CD14-positive monocyte (primary cell): ENCODE results near the gene MCM3AP. TPM values are rescaled to one million over a fixed set of nuclear protein-coding genes. Genes with fewer than 3 reads are reported as not detected.

Experiments used
- DNase-seq, 3 donors: peaks; one replicate each; pipeline ENCODE4 v3.0.0-alpha.2; 2011 to 2022
- H2AFZ ChIP-seq: 2 replicates; pipeline ENCODE4 v1.6.0; 2012; ENCODE audit warnings: mild to moderate bottlenecking, low read depth, low read length, inconsistent platforms; ENCODE audit not compliant: insufficient read depth, poor library complexity, severe bottlenecking
- H3K27ac ChIP-seq, 2 donors: 1 replicate in 1 of 2; 2 replicates in 1 of 2; pipeline ENCODE4 v1.5.1; 2012 to 2013; ENCODE audit warnings: low read length in 2 of 2, control low read depth in 1 of 2, inconsistent platforms in 1 of 2, low read depth in 1 of 2, mild to moderate bottlenecking in 1 of 2
- H3K27me3 ChIP-seq, 2 donors: one replicate each; pipeline versions ENCODE4 v1.6.0 to v1.6.1; 2011 to 2013; ENCODE audit warnings: low read length in 2 of 2; ENCODE audit not compliant: control insufficient read depth in 2 of 2, insufficient read depth in 2 of 2
- H3K36me3 ChIP-seq, 2 donors: replicated peaks in 1 of 2; 1 replicate in 1 of 2; 2 replicates in 1 of 2; pipeline versions ENCODE4 v1.5.1 to v1.6.1; 2012 to 2013; ENCODE audit warnings: low read length in 2 of 2, control low read depth in 1 of 2, inconsistent platforms in 1 of 2, mild to moderate bottlenecking in 1 of 2; ENCODE audit not compliant: insufficient read depth in 2 of 2, control insufficient read depth in 1 of 2
- H3K4me1 ChIP-seq, 2 donors: 1 replicate in 1 of 2; 2 replicates in 1 of 2; pipeline versions ENCODE4 v1.5.1 to v1.6.1; 2012 to 2013; ENCODE audit warnings: low read length in 2 of 2, control low read depth in 1 of 2, inconsistent platforms in 1 of 2, mild to moderate bottlenecking in 1 of 2, moderate library complexity in 1 of 2; ENCODE audit not compliant: insufficient read depth in 2 of 2, control insufficient read depth in 1 of 2
- H3K4me2 ChIP-seq: replicated peaks from 2 replicates; pipeline ENCODE3; 2012; ENCODE audit warnings: low read length, moderate library complexity, mild to moderate bottlenecking; ENCODE audit not compliant: poor library complexity, severe bottlenecking; ENCODE audit errors: extremely low read depth
- H3K4me3 ChIP-seq, 3 experiments: fragments of 200-600 bp in 1 of 3; sonication (generic) in 1 of 3; replicated peaks in 1 of 3; 1 replicate in 2 of 3; 2 replicates in 1 of 3; pipeline ENCODE4 v1.5.1; 2011 to 2013; ENCODE audit warnings: low read length in 3 of 3, mild to moderate bottlenecking in 3 of 3, control low read depth in 2 of 3, low read depth in 2 of 3, inconsistent platforms in 1 of 3, moderate library complexity in 1 of 3
- H3K79me2 ChIP-seq: 2 replicates; pipeline ENCODE4 v1.6.0; 2012; ENCODE audit warnings: mild to moderate bottlenecking, control low read depth, inconsistent platforms, low read length, moderate library complexity; ENCODE audit not compliant: insufficient read depth
- H3K9ac ChIP-seq: 2 replicates; pipeline ENCODE4 v1.6.0; 2017; ENCODE audit warnings: low read length, mild to moderate bottlenecking; ENCODE audit not compliant: insufficient read depth, poor library complexity, severe bottlenecking
- H3K9me3 ChIP-seq, 2 donors: replicated peaks in 1 of 2; 1 replicate in 1 of 2; 2 replicates in 1 of 2; pipeline versions ENCODE4 v1.5.1 to v1.6.1; 2012 to 2013; ENCODE audit warnings: low read length in 2 of 2, control low read depth in 1 of 2; ENCODE audit not compliant: control insufficient read depth in 1 of 2, insufficient read depth in 1 of 2
- H4K20me1 ChIP-seq: 2 replicates; pipeline ENCODE4 v1.6.0; 2012; ENCODE audit warnings: mild to moderate bottlenecking, low read length, control low read depth, moderate library complexity; ENCODE audit not compliant: insufficient read depth
- H3K27ac Mint-ChIP-seq, 7 donors: one replicate each; pipeline ENCODE4 v1.8.0; 2020; ENCODE audit warnings: mild to moderate bottlenecking in 7 of 7, mixed read lengths in 7 of 7, moderate library complexity in 6 of 7, inconsistent platforms in 2 of 7
- H3K27me3 Mint-ChIP-seq, 3 donors: one replicate each; pipeline ENCODE4 v1.8.0; 2021 to 2022; ENCODE audit warnings: low read depth in 3 of 3, mild to moderate bottlenecking in 3 of 3, mixed read lengths in 3 of 3, moderate library complexity in 3 of 3, inconsistent platforms in 1 of 3
- H3K36me3 Mint-ChIP-seq, 2 donors: one replicate each; pipeline ENCODE4 v1.8.0; 2020; ENCODE audit warnings: mixed read lengths in 2 of 2, inconsistent platforms in 1 of 2, mild to moderate bottlenecking in 1 of 2
- H3K4me1 Mint-ChIP-seq: one replicate; pipeline ENCODE4 v1.8.0; 2020; ENCODE audit warnings: mild to moderate bottlenecking, mixed read lengths
- H3K4me3 Mint-ChIP-seq, 2 donors: one replicate each; pipeline ENCODE4 v1.8.0; 2020; ENCODE audit warnings: mild to moderate bottlenecking in 2 of 2, mixed read lengths in 2 of 2, moderate library complexity in 1 of 2
- H3K9me3 Mint-ChIP-seq, 7 donors: one replicate each; pipeline ENCODE4 v1.8.0; 2020 to 2022; ENCODE audit warnings: mixed read lengths in 7 of 7, mild to moderate bottlenecking in 6 of 7, moderate library complexity in 6 of 7, inconsistent platforms in 2 of 7
- WGBS: methylation state at CpG from one replicate; pipeline ENCODE4 v1.1.5; 2013; ENCODE audit warnings: missing lambda C conversion rate; ENCODE audit not compliant: insufficient coverage; 5-methylcytosine and 5-hydroxymethylcytosine counted together
- intact Hi-C, 2 donors: fragments of 100-400 bp; cut with micrococcal nuclease; formaldehyde crosslinking; loops; one replicate each; pipeline versions ENCODE4 v1.15.0 to v1.15.1; 2023
- polyA plus RNA-seq, 3 donors: library from polyadenylated mRNA; depleted of rRNA in 1 of 3; unstranded in 2 of 3; stranded (reverse) in 1 of 3; fragments of 300-500 nt in 2 of 3; fragments of >200 nt in 1 of 3; fragmentation: Illumina TruSeq in 2 of 3; gene quantifications; 1 replicate in 2 of 3; 2 replicates in 1 of 3; pipeline ENCODE4 v1.2.3, GENCODE V29; 2012 to 2021
- TF ChIP-seq, protein P1 (sequence below): fragments of 200-600 bp; IDR thresholded peaks from one replicate; pipeline ENCODE4 v1.8.0; 2022; ENCODE audit warnings: antibody characterized with exemption, mild to moderate bottlenecking

Gene MCM3AP
- polyA plus RNA-seq, 3 donors = 30.9 to 62.4 (median 32.7) TPM

DNA sequence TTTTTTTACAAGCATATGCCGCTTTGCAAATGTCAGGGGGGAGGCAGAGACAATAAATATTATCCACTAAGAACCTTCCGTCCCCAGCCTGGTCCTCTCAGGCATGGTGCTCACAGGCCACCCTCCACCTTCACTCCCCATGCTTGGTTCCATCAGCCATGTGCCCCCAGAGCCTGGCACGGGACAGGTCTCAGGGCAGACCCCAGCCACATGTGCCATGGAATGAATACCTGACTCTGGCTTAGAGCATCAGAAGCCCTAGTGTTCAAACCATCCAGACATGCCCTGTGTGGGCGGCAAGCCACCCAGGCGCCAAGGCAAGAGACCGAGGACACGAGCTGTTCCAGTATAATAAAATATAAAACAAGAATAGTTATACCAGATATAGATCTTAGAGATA is 62.2 kb downstream of the MCM3AP start:
- Mint-ChIP-seq H3K4me3 (no peak overlapping the region), H3K27ac (no peak overlapping the region), H3K4me1 (peaks cover 20% of the 10 kb centered on the region), H3K27me3 (peaks cover 0 to 4% (median 0%) of the 10 kb centered on the region in 3 donors), H3K36me3 (peaks cover 18 to 19% of the 10 kb centered on the region in 2 donors), H3K9me3 (peaks cover 0 to 6% (median 1%) of the 10 kb centered on the region in 7 donors)
- 89% methylated on average over 1 of the region's 7 CpGs for WGBS
- intact Hi-C loops = no loop called here
- Histone ChIP-seq H3K79me2 (peaks cover 4% of the 10 kb centered on the region), H3K36me3 (peaks cover 0 to 16% of the 10 kb centered on the region in 2 donors), H4K20me1 (no peaks in the 10 kb centered on the region), H3K4me3 (no peak overlapping the region), H3K27ac (no peak overlapping the region), H3K27me3 (no peaks in the 10 kb centered on the region), H2AFZ (no peak overlapping the region), H3K4me1 (peaks cover 10 to 13% of the 10 kb centered on the region in 2 donors), H3K4me2 (no peak overlapping the region), H3K9me3 (no peaks in the 10 kb centered on the region), H3K9ac (no peak overlapping the region)
- TF ChIP-seq, protein P1, sequence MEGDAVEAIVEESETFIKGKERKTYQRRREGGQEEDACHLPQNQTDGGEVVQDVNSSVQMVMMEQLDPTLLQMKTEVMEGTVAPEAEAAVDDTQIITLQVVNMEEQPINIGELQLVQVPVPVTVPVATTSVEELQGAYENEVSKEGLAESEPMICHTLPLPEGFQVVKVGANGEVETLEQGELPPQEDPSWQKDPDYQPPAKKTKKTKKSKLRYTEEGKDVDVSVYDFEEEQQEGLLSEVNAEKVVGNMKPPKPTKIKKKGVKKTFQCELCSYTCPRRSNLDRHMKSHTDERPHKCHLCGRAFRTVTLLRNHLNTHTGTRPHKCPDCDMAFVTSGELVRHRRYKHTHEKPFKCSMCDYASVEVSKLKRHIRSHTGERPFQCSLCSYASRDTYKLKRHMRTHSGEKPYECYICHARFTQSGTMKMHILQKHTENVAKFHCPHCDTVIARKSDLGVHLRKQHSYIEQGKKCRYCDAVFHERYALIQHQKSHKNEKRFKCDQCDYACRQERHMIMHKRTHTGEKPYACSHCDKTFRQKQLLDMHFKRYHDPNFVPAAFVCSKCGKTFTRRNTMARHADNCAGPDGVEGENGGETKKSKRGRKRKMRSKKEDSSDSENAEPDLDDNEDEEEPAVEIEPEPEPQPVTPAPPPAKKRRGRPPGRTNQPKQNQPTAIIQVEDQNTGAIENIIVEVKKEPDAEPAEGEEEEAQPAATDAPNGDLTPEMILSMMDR = no peak
- DNase-seq = no peak

DNA sequence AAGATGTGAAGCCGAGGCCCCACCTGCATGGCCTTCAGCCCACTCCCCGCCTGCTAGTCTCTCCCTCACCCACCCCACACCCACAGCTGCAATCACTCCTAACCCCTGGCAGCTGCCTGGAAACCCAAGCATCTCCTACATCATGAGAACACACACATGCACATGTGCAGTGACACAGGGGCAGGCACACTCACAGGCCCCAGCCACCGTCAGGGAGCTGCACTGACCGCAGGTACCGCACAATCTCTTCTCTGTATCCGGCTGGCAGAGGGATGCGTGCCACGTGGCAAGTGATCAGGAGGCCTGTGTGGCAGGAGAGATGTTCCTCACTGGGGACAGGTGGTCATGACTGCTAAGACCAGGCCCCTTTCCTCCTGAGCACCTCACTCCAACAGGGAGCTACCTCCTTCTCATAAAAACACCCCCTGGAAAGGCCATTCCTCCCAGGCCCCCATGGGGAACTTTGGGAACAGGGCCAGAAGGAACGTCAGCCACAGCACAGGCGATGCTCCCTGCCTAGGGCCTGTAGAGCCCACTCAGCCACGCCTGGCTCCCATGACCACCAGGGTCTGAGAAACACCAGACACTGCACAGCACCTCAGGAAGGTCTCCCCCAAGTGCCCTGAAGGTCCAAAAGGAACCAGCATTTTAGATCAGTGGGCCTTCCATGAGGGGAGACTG is 62.8 kb downstream of the MCM3AP start:
- Histone ChIP-seq H3K4me3 (no peak overlapping the region), H3K9ac (no peak overlapping the region), H3K4me1 (peaks cover 3 to 6% of the 10 kb centered on the region in 2 donors), H3K79me2 (peaks cover 4% of the 10 kb centered on the region), H4K20me1 (no peaks in the 10 kb centered on the region), H3K4me2 (no peak overlapping the region), H3K27me3 (no peaks in the 10 kb centered on the region), H2AFZ (no peak overlapping the region), H3K9me3 (no peaks in the 10 kb centered on the region), H3K27ac (no peak overlapping the region), H3K36me3 (peaks cover 0 to 16% of the 10 kb centered on the region in 2 donors)
- peaks cover 18 to 19% of the 10 kb centered on the region in 2 donors for H3K36me3 Mint-ChIP-seq
- H3K27me3 Mint-ChIP-seq = peaks cover 0 to 4% (median 0%) of the 10 kb centered on the region in 3 donors
- DNase-seq = no peak
- no peak overlapping the region for H3K4me3 Mint-ChIP-seq
- H3K4me1 Mint-ChIP-seq = peaks cover 13% of the 10 kb centered on the region
- WGBS = 89% methylated on average over 7 of the region's 11 CpGs
- TF ChIP-seq, protein P1 = no peak
- H3K9me3 Mint-ChIP-seq = peaks cover 0 to 6% (median 1%) of the 10 kb centered on the region in 7 donors
- peak overlapping the region in 2 of 7 donors; percentile 3 to 9 for H3K27ac Mint-ChIP-seq
- intact Hi-C loops = no loop called here
